ENCODE data around the gene TMEM47. TPM values are rescaled to one million over a fixed set of nuclear protein-coding genes. Genes with fewer than 3 reads are reported as not detected.

TMEM47 gene
- total and polyA plus RNA-seq, 2 donors (not counting 1 experiment from before 2014, with no cell fraction given) = not detected

GRCh38 chrX:34659575-34659974 is 2.5 kb upstream of the TMEM47 start:
- Histone ChIP-seq H3K27me3 (replicated peaks in 1 of 4; ENCODE audit: control extremely low read depth in 1 of 4, control insufficient read depth in 3 of 4, insufficient read depth in 4 of 4, low read length in 3 of 4) (peaks cover 0 to 3% (median 1%) of the 10 kb centered on the region in 4 experiments), H3K36me3 (replicated peaks in 1 of 2; ENCODE audit: control extremely low read depth in 1 of 2, control insufficient read depth in 1 of 2, extremely low read depth in 1 of 2, insufficient read depth in 2 of 2, low read length in 1 of 2) (no peaks in the 10 kb centered on the region), H3K4me2 (replicated peaks; ENCODE audit: low read depth, low read length, poor library complexity, severe bottlenecking) (no peak overlapping the region), H3K79me2 (ENCODE audit: control insufficient read depth, insufficient read depth, low read length) (no peaks in the 10 kb centered on the region), H3K4me1 (ENCODE audit: control insufficient read depth in 2 of 2, insufficient read depth in 2 of 2, low read length in 2 of 2) (no peaks in the 10 kb centered on the region), H3K9ac (ENCODE audit: low read length) (no peak overlapping the region), H2AFZ (ENCODE audit: insufficient read depth, low read depth, low read length, poor library complexity, severe bottlenecking) (no peak overlapping the region), H3K27ac (ENCODE audit: low read length in 2 of 2) (no peak overlapping the region), H3K4me3 (ENCODE audit: control extremely low read depth in 1 of 5, extremely low read depth in 1 of 5, insufficient read depth in 1 of 5, low read depth in 2 of 5, low read length in 4 of 5) (no peak overlapping the region), H3K9me3 (ENCODE audit: control extremely low read depth in 1 of 3, control insufficient read depth in 2 of 3, insufficient read depth in 1 of 3, low read length in 2 of 3) (no peaks in the 10 kb centered on the region), H4K20me1 (ENCODE audit: control insufficient read depth, insufficient read depth, low read length, poor library complexity, severe bottlenecking) (no peaks in the 10 kb centered on the region)
- no peak overlapping the region for H3K4me3 Mint-ChIP-seq
- H3K4me1 Mint-ChIP-seq = peaks cover 4% of the 10 kb centered on the region
- WGBS (ENCODE audit: insufficient coverage) = 60% methylated on average over 1 of the region's 1 CpG
- H3K9me3 Mint-ChIP-seq (ENCODE audit: insufficient read depth) = no peaks in the 10 kb centered on the region
- TF ChIP-seq EZH2 (IDR thresholded peaks at IDR 0.05; ENCODE audit: borderline replicate concordance, insufficient read depth, low read depth, low read length, poor library complexity, severe bottlenecking) (no peak), CTCF (IDR thresholded peaks at IDR 0.05) (no peak)
- peaks cover 14% of the 10 kb centered on the region for H3K27me3 Mint-ChIP-seq
- H3K27ac Mint-ChIP-seq = no peak overlapping the region
- CTCF ChIA-PET = no interaction called here
- intact Hi-C loops (cut with micrococcal nuclease) = no loop called here
- no peak for DNase-seq
- ATAC-seq (ENCODE audit: low read depth) = no peak
- POLR2A ChIA-PET = no interaction called here

- H3K9me3 ChIP-seq (ENCODE audit: control extremely low read depth in 1 of 3, control insufficient read depth in 2 of 3, insufficient read depth in 1 of 3, low read length in 2 of 3) = no peaks in the 10 kb centered on the region
- ChIA-PET POLR2A (no interaction called here), CTCF (no interaction called here)
- no peak overlapping the region for H3K27ac ChIP-seq (ENCODE audit: low read length in 2 of 2)
- H3K4me3 ChIP-seq (ENCODE audit: control extremely low read depth in 1 of 5, extremely low read depth in 1 of 5, insufficient read depth in 1 of 5, low read depth in 2 of 5, low read length in 4 of 5) = no peak overlapping the region
- H3K27me3 ChIP-seq (replicated peaks in 1 of 4; ENCODE audit: control extremely low read depth in 1 of 4, control insufficient read depth in 3 of 4, insufficient read depth in 4 of 4, low read length in 3 of 4) = peaks cover 0 to 3% (median 1%) of the 10 kb centered on the region in 4 experiments
- DNase-seq (no peak), ATAC-seq (ENCODE audit: low read depth) (no peak)
- H3K4me1 ChIP-seq (ENCODE audit: control insufficient read depth in 2 of 2, insufficient read depth in 2 of 2, low read length in 2 of 2) = no peaks in the 10 kb centered on the region
- no peak overlapping the region for H3K4me2 ChIP-seq (replicated peaks; ENCODE audit: low read depth, low read length, poor library complexity, severe bottlenecking)
- H2AFZ ChIP-seq (ENCODE audit: insufficient read depth, low read depth, low read length, poor library complexity, severe bottlenecking) = no peak overlapping the region
- no peak overlapping the region for H3K27ac Mint-ChIP-seq
- WGBS (ENCODE audit: insufficient coverage) = no CpG with 5 or more reads among the region's 4 CpGs
- TF ChIP-seq EZH2 (IDR thresholded peaks at IDR 0.05; ENCODE audit: borderline replicate concordance, insufficient read depth, low read depth, low read length, poor library complexity, severe bottlenecking) = no peak
- TF ChIP-seq CTCF (IDR thresholded peaks at IDR 0.05) = no peak
- H3K27me3 Mint-ChIP-seq = peaks cover 14% of the 10 kb centered on the region
- H4K20me1 ChIP-seq (ENCODE audit: control insufficient read depth, insufficient read depth, low read length, poor library complexity, severe bottlenecking) = no peaks in the 10 kb centered on the region
- H3K36me3 ChIP-seq (replicated peaks in 1 of 2; ENCODE audit: control extremely low read depth in 1 of 2, control insufficient read depth in 1 of 2, extremely low read depth in 1 of 2, insufficient read depth in 2 of 2, low read length in 1 of 2) = no peaks in the 10 kb centered on the region
- H3K79me2 ChIP-seq (ENCODE audit: control insufficient read depth, insufficient read depth, low read length) = no peaks in the 10 kb centered on the region
- no peak overlapping the region for H3K9ac ChIP-seq (ENCODE audit: low read length)
- H3K4me1 Mint-ChIP-seq = peaks cover 4% of the 10 kb centered on the region
- no peak overlapping the region for H3K4me3 Mint-ChIP-seq
- no peaks in the 10 kb centered on the region for H3K9me3 Mint-ChIP-seq (ENCODE audit: insufficient read depth)
- intact Hi-C loops (cut with micrococcal nuclease) = no loop called here
These were observed 1.2 kb upstream of the TMEM47 start for GRCh38 chrX:34658326-34658725.

All from B cell (primary cell).